HG03060 (cell line): Measurements from ENCODE around the gene GABRB3.

Experiments
- ATAC-seq: cut with Tn5 transposase; IDR thresholded peaks from one replicate; pipeline ENCODE4 v1.9.1; 2021; ENCODE audit warnings: low read depth, moderate number of reproducible peaks; ENCODE audit not compliant: unreplicated experiment

Gene GABRB3

GRCh38 chr15:26772154-26773066 lies at the start of gene GABRB3:
Gene GABRB3 (minus strand): TSS chr15:26773066.
- no peak for ATAC-seq

- no peak for ATAC-seq
These were observed 34.9 kb upstream of the GABRB3 start for GRCh38 chr15:26807517-26808427.

GRCh38 chr15:26806574-26806973 lies 33.7 kb upstream of the GABRB3 start:
- no peak for ATAC-seq

- no peak for ATAC-seq
These were observed 33.3 kb upstream of the GABRB3 start for GRCh38 chr15:26806151-26806550.

- ATAC-seq: no peak
These were observed 32.6 kb upstream of the GABRB3 start for GRCh38 chr15:26805470-26805869.

GRCh38 chr15:26804063-26804804 lies 31.4 kb upstream of the GABRB3 start:
- no peak for ATAC-seq

- no peak for ATAC-seq
These were observed 17.3 kb upstream of the GABRB3 start for GRCh38 chr15:26790118-26790517.

- ATAC-seq: no peak
These were observed 8.9 kb upstream of the GABRB3 start for GRCh38 chr15:26781816-26782215.

- ATAC-seq: no peak
These were observed 1.1 kb upstream of the GABRB3 start for GRCh38 chr15:26773917-26774316.

- no peak for ATAC-seq
These were observed 406 bp upstream of the GABRB3 start for GRCh38 chr15:26773067-26773877.

GRCh38 chr15:26771578-26772153 lies 1.2 kb downstream of the GABRB3 start:
- ATAC-seq: no peak

- ATAC-seq: no peak
These were observed 1.7 kb downstream of the GABRB3 start for GRCh38 chr15:26771168-26771567.

GRCh38 chr15:26767169-26767670 lies 5.6 kb downstream of the GABRB3 start:
- no peak for ATAC-seq

- no peak for ATAC-seq
These were observed 6.6 kb downstream of the GABRB3 start for GRCh38 chr15:26766262-26766661.

GRCh38 chr15:26759986-26760385 lies 12.9 kb downstream of the GABRB3 start:
- ATAC-seq: no peak

- no peak for ATAC-seq
These were observed 14.8 kb downstream of the GABRB3 start for GRCh38 chr15:26758079-26758478.

- ATAC-seq: no peak
These were observed 15.7 kb downstream of the GABRB3 start for GRCh38 chr15:26757141-26757540.

- no peak for ATAC-seq
These were observed 28.0 kb downstream of the GABRB3 start for GRCh38 chr15:26744894-26745293.

GRCh38 chr15:26739791-26740190 lies 33.1 kb downstream of the GABRB3 start:
- no peak for ATAC-seq
